GM19395 (cell line): Measurements from ENCODE around the gene C15orf40.

Experiments used
- ATAC-seq: cut with Tn5 transposase; IDR thresholded peaks from one replicate; pipeline ENCODE4 v1.9.1; 2021; ENCODE audit warnings: mild to moderate bottlenecking, moderate library complexity; ENCODE audit not compliant: unreplicated experiment

Gene C15orf40

DNA sequence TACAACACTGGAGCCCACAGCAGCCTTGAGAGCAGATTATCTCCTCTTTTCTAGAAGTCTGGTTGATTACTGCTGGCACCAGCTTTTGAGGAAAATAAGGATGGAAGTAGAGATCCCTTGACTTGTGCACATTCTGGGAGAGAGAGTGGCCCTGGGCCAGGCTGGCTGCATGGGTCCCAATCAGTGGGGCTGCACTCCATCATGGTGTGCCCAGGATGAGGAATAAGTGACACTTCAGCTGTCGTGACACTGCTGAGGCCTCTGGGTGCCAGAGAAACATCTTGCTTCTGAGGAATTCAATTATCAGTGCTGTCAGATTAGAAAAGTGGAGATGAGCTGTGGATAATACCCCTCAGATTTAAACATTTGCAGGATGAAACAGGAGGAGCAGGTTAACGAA, 16.4 kb downstream of the C15orf40 start:
- no peak for ATAC-seq

DNA sequence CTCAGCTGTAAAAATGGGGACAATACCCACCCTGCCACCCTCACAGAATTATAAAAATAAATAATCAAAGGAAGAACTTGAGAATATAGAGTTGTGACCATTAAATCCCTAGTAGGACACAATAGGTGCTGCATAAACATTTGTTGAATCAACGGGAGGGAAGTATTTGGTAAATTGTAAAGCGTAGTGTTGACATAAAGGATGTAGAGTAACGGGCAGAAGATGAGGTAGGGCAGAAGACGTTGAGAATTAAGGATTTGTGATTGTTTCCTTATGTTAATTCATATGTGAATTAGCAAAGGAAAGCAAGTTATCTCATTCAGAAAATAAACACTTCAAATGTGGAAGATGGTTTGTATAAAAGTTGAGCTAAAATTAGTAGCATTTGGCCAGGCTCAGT, 18.3 kb downstream of the C15orf40 start:
- no peak for ATAC-seq

DNA sequence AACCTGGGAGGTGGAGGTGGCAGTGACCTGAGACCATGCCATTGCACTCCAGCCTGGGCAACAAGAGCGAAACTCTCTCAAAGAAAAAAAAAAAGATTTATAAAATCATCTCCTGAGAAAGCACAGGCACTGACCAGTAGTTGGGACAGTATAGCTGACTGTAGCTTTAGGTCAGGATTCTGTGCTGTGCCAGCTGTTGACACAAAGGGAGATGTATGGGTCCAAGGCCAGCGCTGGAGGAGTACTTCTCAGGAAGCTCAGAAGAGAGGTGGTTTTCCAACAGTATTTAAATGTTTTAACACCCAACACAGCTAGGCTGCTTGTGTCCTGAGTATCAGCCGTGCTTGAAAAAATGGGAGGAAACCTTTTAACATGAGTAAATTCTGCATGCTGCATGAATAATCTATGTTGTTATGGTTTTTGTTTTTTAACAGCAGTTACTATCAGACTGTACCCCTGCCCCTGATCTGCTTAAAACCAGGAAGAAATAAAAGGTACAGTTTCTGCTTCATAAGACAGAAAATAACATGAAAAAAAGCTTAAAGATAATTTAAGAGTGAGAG, 18.9 kb downstream of the C15orf40 start:
- no peak for ATAC-seq

DNA sequence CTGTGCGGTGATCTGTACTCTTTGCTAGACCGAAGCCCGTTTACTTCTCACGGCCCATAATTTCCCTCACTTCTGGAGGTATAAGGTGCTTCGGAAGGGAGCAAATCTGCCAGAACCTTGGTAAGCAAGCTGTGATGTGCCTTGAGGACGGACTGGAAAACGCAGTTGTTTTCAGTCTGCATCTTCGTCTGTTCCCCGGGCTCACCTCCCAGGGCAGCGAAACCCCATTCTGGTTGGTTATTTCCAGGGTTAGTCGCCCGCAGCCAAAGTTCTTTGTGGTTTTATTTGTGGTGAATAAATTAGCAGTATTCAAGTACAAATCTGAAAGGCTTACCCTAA, 25.0 kb downstream of the C15orf40 start:
- ATAC-seq: peak; percentile 39

DNA sequence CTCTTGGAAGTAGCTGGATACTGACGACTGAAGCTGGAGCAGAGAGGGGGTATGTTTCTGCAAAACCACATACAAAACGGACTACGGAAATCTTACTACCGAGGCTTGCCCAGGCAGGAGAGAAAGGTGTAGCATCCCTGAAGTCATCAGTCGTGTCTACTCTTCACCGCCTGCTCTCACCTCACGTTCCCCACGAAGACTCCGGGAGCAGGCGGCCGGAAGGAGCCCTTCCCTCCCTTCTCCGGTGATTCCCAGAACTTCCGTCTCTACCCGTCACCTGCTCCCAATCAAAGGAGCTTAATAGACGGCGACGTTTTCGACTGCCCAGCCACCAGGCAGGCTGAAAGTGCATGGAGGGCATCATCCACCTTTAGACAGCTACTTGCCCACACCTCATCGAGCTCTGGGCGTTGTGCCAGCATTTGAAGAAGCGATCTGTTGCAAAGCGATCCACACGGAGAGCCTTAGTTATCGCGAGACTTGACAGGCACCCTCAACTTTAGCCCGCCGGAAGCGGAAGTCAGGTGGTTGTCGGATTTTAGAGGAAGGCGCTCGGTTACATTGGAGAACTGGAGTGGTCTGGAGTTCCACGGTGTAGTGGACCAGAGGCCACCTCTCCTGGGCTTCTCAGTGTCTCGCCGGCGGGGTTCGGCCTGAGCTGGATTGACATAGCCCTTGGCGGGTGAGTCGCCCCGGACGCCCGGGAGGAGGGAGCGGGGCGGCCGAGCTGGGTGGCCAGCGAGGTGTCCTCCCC, 25.6 kb downstream of the C15orf40 start, which contains the start of gene RAMAC:
TSS of gene RAMAC (plus strand) at position 523 of the 754 bp plus-strand sequence. CDS start 2,809 bp downstream, outside the sequence.
- peak; percentile 99 for ATAC-seq

DNA sequence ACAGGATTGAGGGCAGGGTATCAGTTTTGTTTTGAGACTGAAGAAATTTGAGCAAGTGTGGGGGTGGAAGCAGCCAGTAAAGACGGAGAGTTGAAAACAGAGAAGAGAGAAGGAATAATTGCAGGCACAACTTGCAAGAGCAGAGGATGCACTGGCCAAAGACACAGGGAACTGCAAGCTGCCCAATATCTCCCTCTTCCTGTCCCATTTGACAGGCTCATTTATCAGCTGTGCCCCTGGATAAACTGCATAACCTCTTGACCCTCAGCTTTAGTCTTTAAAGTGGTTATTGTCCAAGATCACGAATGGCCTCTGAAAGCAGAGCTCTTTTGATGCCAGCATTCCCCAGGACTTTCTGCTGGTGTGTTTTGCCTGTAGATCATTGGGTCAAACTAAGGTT, 30.5 kb downstream of the C15orf40 start:
- ATAC-seq: no peak

DNA sequence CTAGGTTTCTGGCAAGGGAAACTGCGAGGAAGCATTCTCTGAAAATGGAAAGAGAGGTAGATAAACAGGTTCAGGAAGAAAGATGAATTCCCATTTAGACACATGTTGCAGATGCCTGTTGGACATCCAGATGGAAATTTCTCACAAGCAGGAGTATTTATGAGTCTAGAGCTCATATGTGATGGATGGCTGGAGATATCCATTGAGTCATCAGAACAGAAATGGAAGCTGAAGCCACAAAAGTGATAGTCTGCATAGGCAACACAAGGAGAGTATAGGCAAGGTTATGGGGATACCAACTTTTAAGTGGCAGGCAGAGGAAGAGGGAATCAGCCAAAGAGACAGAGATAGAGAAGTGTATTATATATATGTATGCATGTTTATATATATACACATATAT, 31.7 kb downstream of the C15orf40 start:
- ATAC-seq: no peak

DNA sequence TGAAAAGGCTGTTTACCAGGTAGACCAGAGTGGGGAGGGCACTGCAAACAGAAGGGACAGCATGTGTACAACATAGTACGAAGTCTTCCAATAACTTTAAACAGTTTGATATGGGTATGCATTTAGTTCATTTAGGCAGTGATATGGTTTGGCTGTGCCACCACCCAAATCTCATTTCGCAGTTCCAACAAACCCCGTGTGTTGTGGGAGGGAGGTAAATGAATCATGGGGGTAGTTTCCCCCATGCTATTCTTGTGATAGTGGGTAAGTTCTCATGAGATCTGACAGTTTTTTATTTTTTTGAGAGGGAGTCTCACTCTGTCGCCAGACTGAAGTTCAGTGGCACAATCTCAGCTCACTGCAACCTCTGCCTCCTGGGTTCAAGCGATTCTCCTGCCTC, 33.0 kb downstream of the C15orf40 start:
- no peak for ATAC-seq

DNA sequence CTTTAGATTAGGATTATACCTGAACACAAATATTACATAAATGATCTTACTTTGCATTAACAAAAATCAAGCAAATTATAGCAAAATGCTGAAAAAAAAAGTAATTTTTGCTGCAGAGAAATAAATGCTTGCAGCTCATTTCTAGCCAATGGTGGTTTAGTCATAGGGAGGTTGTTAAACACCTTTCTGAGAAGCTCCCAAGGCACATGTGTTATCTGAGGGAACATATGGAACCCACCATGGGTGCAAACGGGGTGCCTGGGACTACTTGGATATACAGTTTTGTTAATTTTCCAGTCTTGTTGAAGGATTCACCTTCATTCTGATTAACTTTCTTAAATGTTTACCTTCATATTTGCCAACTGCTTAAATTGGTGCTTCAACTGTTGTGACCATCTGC, 34.4 kb downstream of the C15orf40 start:
- ATAC-seq: no peak

DNA sequence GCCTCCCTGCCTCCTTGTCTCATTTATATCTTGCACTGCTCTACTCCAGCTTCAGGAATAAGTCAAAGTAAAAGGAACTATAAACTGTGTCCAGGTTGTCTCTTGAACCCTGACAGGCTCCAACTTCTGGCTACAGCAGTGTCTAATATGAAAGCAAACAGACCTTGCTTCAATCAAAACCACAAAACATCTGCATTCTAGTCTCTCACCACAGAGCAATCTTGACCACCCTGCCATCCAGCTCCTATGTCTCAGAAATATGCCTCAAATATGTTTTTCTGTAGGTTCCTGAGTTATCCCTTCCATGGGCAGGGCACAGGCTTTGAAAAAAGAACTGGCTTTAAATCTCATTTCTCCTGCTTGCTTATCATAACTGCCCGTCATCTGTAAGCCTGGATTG, 38.4 kb downstream of the C15orf40 start:
- ATAC-seq: no peak

DNA sequence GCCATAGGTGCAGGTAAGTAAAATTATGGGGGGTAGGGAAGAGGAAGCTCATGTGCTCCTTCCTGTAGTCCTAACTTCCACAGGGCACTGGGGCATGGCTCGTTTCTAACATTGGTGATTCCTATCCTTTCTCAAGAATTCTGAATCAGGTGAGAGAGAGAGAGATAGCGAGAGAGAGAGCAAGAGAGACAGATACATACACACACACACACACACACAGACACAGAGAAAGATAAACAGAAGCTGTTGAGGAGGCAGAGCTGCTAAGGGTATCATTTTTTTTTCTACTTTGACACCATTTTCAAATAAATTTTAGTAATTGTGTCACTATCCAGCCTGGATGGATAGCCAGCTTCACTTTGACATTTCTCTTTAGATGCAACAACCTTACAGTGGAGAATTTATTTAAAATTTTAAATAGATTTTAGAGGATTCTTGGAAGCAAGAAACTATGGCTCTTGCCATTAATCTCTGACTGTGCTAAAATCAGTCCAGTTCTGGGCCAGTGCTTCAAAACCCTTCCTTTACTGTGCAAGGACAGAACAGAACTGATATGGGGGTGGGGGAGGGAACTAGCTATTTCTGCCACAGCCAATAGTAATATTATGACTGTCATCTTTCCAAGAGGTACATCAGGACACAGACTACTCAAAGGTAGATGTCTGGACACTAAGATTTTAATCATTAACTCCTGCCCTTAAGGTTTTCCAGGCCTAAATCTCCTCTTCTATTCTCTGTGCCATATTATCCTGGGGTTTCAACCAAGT, 40.0 kb downstream of the C15orf40 start:
- ATAC-seq: no peak

DNA sequence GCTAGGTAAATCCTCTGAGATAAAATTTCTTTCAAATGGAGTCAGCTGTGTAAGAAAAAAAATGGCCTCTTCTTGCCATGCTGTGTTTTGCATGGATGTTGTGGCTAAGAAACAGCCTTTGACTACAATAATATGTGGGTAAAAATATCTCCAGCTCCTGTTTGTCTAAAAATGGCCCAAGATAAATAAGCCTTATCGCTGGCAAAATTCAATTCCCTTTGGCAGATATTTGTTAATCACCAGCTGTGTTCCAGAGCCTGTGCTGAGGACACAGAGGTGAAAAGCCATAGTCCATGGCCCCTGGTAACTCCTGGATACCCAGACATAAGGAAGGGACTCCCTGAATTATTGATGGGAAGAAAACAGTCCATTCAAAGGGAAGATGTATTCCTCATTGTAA, 40.7 kb downstream of the C15orf40 start:
- no peak for ATAC-seq

DNA sequence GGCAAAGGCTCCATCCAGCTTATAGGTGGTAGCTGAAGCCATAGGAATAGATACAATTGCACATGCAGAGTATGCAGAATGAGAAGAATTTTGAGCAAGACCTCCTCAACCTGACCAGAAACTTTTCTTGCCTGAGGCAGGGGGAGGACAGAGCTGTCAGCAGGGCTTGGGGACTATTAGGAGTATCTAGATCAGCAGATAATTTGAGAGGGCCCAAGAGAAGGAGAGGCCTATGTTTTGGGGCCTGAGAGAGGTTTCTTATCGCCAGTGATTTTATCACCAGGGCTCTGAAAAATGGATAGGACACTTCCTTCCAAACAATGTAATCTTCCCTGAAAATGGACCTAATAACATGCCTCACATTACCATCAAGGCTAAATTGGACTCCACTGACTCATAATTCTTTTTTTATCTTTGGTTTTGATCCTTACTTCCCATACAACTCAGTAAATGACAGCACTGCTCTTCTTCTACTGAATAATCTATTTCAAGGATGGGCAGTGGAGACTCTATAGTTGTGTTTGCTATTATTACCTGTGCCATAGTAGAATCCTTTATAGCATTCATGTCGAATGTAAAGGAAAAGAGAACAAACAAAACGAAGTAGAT, 41.3 kb downstream of the C15orf40 start:
- no peak for ATAC-seq

DNA sequence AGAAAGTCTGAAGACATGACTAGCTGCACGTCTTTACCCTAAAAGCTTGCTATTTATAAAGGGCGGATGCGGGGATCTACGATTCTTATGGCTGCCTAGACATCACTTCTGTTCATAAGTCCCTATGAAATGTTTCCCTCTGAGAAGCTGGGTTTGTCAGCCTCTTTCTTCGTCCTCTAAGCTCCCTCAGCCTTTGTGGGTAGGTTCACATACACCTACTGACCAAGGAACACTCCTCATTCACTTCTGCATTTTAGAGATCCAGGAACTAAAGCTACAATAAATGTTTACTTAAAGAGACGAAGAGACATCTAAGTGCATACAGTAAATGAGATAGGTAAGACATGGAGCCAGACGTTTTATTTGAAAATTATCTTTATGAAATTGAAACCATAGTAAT, 42.1 kb downstream of the C15orf40 start:
- ATAC-seq: no peak

DNA sequence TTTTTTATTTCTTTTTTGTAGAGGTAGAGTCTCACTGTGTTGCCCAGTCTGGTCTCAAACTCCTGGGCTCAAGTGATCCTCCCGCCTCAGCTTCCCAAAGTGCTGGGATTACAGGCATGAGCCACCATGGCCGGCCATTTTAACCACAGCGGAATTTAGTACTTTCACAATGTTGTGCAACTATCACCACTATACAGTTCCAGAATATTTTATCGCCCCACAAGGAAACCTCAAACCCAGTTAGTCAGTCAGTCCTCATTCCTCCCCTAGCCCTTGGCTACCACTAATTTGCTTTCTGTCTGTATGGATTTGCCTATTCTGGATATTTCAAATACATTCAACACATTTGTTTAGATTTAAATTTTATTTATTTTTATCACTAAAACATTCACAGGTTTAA, 43.4 kb downstream of the C15orf40 start:
- no peak for ATAC-seq

DNA sequence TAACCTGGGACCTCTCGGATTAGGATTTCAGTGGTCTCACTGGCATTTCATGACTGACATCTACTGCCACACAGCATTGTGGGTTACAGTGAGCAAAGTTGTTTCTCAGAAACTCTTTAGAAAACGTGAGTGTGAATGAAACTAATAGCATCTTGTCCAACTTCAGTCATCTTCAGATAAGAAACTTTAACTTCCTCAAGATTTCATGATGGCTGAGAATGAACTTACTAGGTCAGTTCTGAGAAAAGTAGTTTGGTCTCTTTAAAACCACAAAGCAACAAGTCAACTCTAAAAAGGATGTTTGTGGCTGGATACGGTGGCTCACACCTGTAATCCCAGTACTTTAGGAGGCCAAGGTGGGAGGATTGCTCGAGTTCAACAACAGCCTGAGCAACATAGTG, 44.8 kb downstream of the C15orf40 start:
- peak; percentile 92 for ATAC-seq

DNA sequence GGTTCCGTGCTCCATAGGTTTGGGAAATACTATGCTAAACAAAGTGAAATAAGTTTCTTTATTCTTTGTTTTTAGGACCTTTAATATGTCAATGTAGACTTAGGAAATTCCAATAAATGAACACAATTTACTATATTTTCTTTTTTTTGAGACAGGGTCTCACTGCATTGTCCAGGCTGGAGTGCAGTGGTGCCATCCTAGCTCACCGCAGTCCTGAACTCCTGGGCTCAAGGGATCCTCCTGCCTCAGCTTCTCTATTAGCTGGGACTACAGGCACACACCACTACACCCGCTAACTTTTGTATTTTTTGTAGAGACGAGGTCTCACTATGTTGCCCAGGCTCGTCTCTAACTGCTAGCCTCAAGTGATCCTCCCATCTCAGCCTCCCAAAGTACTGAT, 46.5 kb downstream of the C15orf40 start:
- ATAC-seq: no peak

DNA sequence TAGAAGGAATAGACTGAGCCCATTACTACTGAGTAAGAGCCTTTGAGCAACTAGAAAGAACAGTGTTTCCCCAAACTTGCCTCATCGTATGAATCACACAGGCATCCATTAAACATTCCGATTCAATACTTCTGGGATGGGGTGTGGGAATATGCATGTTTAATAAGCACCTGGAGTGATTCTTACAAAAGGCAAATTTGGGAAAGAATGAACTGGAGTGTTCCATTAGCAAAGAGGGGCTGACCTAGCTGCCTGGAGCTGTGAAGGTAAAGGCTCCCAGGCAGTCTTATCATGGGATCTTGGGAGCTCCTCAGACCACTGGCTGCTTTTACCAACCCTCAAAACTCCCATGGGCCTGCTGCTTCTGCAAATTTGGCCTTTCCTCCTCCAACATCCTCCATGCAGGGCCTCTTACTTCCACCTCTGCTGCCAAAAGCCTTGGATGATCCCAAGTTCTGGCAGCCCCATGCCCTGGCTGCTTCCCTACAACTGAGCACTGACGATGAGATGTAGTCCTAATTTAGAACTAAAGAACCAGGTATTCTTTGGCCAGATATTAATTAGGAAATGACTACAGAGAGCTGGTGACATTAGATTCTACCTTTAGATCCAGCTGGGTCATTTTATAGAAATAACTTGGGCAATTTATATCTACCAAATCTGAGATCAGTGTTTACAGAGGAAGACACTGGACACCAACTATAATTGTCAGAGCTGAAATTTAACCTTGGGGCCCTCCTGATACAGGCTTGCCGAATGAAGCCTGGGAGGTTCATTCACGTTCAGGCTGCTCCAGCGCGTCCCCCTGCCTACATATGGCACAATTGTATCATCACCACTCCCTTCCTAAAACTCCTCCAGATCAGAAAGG, 47.7 kb downstream of the C15orf40 start:
- ATAC-seq: no peak

DNA sequence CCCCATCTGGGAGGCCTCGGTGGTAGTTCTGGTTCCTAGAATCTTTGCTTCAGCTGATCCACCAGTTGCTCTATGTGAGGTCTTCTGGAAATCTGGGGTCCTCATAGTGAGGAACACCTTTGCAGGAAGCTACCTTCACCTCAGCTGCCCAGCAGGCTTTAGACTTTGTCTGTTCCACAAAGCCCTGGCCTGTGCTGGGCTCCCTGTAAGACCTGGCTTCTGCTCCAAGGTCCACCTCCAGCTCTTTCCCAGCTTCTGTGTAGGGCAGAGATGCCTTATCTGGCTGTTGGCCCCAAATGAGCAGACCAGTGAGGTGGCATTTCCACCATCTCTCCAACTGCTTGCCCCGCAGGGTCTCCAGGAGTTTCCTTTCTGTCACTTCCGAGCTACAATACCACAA, 50.7 kb downstream of the C15orf40 start:
- ATAC-seq: no peak

DNA sequence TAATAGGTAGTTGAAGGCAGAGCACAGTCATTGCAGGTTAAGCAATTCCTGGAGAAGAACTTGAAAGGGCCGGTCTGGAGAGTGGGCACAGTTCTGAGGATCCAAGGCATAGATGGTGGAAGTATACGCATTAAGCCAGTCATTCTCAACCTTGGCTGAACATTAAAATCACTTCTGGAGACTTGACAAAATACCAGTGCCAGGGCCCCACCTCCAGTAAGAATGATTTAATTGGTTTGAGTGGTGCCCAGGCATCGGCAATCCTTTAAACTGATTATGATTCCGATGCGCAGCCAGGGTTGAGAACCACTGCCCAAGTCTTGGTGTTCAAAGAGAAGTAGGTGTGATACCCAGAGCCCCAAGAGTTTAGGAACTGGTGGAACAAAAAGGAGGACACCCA, 52.0 kb downstream of the C15orf40 start:
- no peak for ATAC-seq

DNA sequence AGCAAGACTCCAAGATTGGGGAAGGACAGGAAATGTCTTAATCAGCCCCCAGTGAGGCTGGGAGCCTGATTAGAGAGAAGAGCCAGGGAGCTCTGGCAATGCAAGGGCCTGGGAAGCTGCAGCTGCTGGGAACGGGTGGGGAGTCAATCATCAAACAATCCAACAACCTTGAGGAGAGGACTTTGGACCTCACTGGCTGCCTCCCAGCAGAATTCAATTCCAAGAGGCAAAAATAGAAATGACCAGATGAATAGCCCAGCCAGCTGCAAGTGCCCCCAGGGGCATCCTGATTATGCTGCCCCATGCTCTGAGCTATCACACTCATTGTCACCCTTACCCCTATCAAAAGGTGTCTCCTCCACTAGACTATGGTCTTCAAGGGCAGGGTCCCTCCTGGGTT, 52.8 kb downstream of the C15orf40 start:
- no peak for ATAC-seq
